Endodermal cell (in vitro differentiated cells): Measurements from ENCODE around the gene TPSB2. TPM values are rescaled to one million over a fixed set of nuclear protein-coding genes. Genes with fewer than 3 reads are reported as not detected.
"Not testable (repeated sequence)": the region's sequence is repeated elsewhere in the genome, so short reads cannot be mapped to it uniquely, and the experiment has no call there.

ENCODE experiments used
- DNase-seq: peaks from one replicate; pipeline ENCODE4 v3.0.0-alpha.2; 2017
- H3K27ac ChIP-seq: 2 replicates; pipeline ENCODE4 v1.5.1; 2013; ENCODE audit warnings: mild to moderate bottlenecking, low read depth, low read length, moderate library complexity
- H3K27me3 ChIP-seq: 2 replicates; pipeline ENCODE4 v1.6.1; 2013; ENCODE audit warnings: mild to moderate bottlenecking, low read length, moderate library complexity; ENCODE audit not compliant: insufficient read depth, control insufficient read depth, poor library complexity, severe bottlenecking
- H3K36me3 ChIP-seq: 2 replicates; pipeline ENCODE4 v1.7.0; 2013; ENCODE audit warnings: mild to moderate bottlenecking, low read length, moderate library complexity; ENCODE audit not compliant: control insufficient read depth, insufficient read depth
- H3K4me1 ChIP-seq: one replicate; pipeline ENCODE4 v1.7.0; 2013; ENCODE audit warnings: low read length; ENCODE audit not compliant: control insufficient read depth, insufficient read depth
- H3K4me3 ChIP-seq: 2 replicates; pipeline ENCODE4 v1.5.1; 2013; ENCODE audit warnings: mild to moderate bottlenecking, low read length, moderate library complexity
- H3K9ac ChIP-seq: 2 replicates; pipeline ENCODE4 v1.6.1; 2013; ENCODE audit warnings: mild to moderate bottlenecking, low read length, moderate library complexity; ENCODE audit not compliant: poor library complexity, severe bottlenecking; ENCODE audit errors: extremely low read depth
- H3K9me3 ChIP-seq: 2 replicates; pipeline ENCODE4 v1.6.1; 2013; ENCODE audit warnings: mild to moderate bottlenecking, low read length, moderate library complexity; ENCODE audit not compliant: control insufficient read depth
- H3K27ac Mint-ChIP-seq: 2 replicates; pipeline ENCODE4 v1.8.0; 2020; ENCODE audit warnings: mixed read lengths
- H3K27me3 Mint-ChIP-seq: 2 replicates; pipeline ENCODE4 v1.8.0; 2021; ENCODE audit warnings: mild to moderate bottlenecking, mixed read lengths; ENCODE audit not compliant: insufficient read depth
- H3K36me3 Mint-ChIP-seq: 2 replicates; pipeline ENCODE4 v1.8.0; 2020; ENCODE audit warnings: low read depth, mixed read lengths
- H3K4me1 Mint-ChIP-seq: 2 replicates; pipeline ENCODE4 v1.8.0; 2020; ENCODE audit warnings: mixed read lengths
- H3K4me3 Mint-ChIP-seq: 2 replicates; pipeline ENCODE4 v1.8.0; 2020; ENCODE audit warnings: mild to moderate bottlenecking, moderate library complexity, mixed read lengths
- H3K9me3 Mint-ChIP-seq: 2 replicates; pipeline ENCODE4 v1.8.0; 2020; ENCODE audit warnings: mild to moderate bottlenecking, mixed read lengths
- CTCF ChIP-seq: fragments of 200-600 bp; sonication (generic); conservative IDR thresholded peaks from 2 replicates; pipeline ENCODE4 v1.5.0; 2021; ENCODE audit warnings: antibody characterized with exemption, mild to moderate bottlenecking
- WGBS, 2 experiments: methylation state at CpG; one replicate each; pipeline versions ENCODE4 v1.1.5 to v1.1.7; 2013; ENCODE audit warnings: missing lambda C conversion rate in 2 of 2, mixed read lengths in 1 of 2; ENCODE audit not compliant: insufficient coverage in 1 of 2, insufficient read length in 1 of 2; 5-methylcytosine and 5-hydroxymethylcytosine counted together
- total RNA-seq, 2 donors: library from RNA; stranded (reverse); fragmentation: NEBNext Ultra II Directional in 1 of 2; extraction: Animal tissue kit (Norgen Biotek cat#: 25700) in 1 of 2; gene quantifications; 2 replicates in 1 of 2; 3 replicates in 1 of 2; pipeline ENCODE4 v1.2.1, GENCODE V29; 2021

Gene TPSB2
- total RNA-seq, 2 donors from 2014 or later, result not detected

DNA sequence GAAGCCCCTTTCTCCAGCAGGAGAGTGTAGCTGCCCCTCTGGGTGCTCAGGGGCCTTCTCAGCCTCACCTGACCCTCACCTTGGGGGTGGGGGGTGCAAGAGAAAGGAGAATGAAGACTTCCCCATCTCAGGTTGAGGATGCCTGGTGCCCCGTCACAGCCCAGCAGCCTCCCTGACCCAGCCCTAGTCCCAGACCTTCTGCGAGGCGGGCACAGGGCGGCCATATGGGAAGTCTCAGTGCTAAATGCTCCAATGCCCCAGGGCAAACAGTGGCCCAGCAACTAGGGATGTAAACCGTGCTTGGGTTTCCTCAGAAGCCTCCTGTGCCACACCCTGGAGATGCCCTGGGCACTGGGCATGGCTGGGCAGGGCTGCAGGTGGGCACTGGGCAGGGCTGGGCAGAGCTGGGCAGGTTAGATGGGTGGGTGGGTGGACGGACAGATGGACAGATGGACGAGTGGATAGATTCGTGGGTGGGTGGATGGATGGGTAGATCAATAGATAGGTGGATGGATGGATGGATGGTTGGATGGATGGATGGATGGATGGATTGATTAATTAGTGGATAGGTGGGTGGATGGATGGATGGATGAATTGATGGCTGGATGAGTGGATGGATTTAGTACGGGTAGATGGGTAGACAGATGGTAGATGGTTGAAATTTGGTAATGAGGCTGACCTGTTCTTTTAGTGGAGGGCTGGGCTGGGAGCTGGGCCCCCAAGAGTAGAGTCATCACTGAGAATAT is 42.6 kb upstream of the TPSB2 start:
- H3K27ac ChIP-seq, result no peak overlapping the region
- no peaks in the 10 kb centered on the region for H3K36me3 ChIP-seq
- Mint-ChIP-seq H3K27ac (no peak overlapping the region), H3K27me3 (peaks cover 9% of the 10 kb centered on the region), H3K36me3 (no peaks in the 10 kb centered on the region), H3K9me3 (no peaks in the 10 kb centered on the region), H3K4me3 (no peak overlapping the region), H3K4me1 (peaks cover under 1% of the 10 kb centered on the region)
- H3K4me1 ChIP-seq, result no peaks in the 10 kb centered on the region
- no peak for TF ChIP-seq CTCF
- no peak for DNase-seq
- WGBS, 2 experiments, result 87 to 88% methylated on average over 4 to 9 of the region's 9 CpGs
- H3K9ac ChIP-seq, result no peak overlapping the region
- H3K27me3 ChIP-seq, result peaks cover 8% of the 10 kb centered on the region
- H3K4me3 ChIP-seq, result no peak overlapping the region
- H3K9me3 ChIP-seq, result no peaks in the 10 kb centered on the region

DNA sequence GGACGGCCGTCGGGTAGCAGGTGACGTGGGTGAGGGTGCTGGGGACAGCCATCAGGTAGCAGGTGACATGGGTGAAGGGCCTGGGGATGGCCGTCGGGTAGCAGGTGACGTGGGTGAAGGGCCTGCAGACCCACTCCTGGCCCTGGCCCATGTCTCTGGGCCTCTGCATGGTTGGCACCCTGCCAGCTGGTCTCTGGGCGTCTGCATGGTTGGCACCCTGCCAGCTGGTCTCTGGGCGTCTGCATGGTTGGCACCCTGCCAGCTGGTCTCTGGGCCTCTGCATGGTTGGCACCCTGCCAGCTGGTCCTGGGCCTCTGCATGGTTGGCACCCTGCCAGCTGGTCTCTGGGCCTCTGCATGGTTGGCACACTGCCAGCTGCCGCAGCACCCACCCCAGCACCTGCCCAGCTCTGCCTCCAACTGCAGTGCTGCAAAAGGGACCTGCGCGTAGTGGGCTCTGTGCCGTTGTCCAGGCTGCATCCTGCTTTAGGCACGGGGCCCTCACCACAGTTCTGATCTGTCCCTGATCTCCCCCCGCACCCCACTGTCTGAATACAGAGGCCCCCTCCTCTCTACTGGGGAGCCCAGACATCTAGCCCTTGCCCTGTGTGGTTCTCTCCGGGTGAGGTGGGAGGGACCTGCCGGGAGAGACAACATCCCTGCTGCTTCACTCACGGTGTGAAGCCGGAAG is 41.9 kb upstream of the TPSB2 start:
- H3K9ac ChIP-seq, H3K4me1 Mint-ChIP-seq, H3K36me3 Mint-ChIP-seq, H3K4me3 ChIP-seq, H3K4me1 ChIP-seq, H3K4me3 Mint-ChIP-seq, H3K27me3 ChIP-seq, DNase-seq, H3K27ac ChIP-seq, H3K27me3 Mint-ChIP-seq, H3K9me3 Mint-ChIP-seq, H3K27ac Mint-ChIP-seq, H3K9me3 ChIP-seq, H3K36me3 ChIP-seq: not testable (repeated sequence)
- 81 to 88% methylated on average over 12 to 19 of the region's 19 CpGs for WGBS, 2 experiments

DNA sequence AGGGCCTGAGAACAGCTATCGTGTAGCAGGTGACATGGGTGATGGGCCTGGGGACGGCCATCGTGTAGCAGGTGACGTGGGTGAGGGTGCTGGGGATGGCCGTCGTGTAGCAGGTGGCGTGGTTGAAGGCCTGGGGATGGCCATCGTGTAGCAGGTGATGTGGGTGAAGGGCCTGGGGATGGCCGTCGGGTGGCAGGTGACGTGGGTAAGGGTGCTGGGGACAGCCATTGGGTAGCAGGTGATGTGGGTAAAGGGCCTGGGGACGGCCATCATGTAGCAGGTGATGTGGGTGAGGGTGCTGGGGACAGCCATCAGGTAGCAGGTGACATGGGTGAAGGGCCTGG is 41.4 kb upstream of the TPSB2 start:
- Mint-ChIP-seq H3K36me3 (no peaks in the 10 kb centered on the region), H3K27me3 (peaks cover 11% of the 10 kb centered on the region), H3K27ac (no peak overlapping the region), H3K4me3 (no peak overlapping the region), H3K9me3 (peaks cover 2% of the 10 kb centered on the region), H3K4me1 (no peaks in the 10 kb centered on the region)
- Histone ChIP-seq H3K9ac (no peak overlapping the region), H3K27me3 (peaks cover 9% of the 10 kb centered on the region), H3K36me3 (no peaks in the 10 kb centered on the region), H3K27ac (no peak overlapping the region), H3K4me3 (no peak overlapping the region), H3K9me3 (no peaks in the 10 kb centered on the region), H3K4me1 (no peaks in the 10 kb centered on the region)
- DNase-seq, result no peak
- WGBS, 2 experiments, result 92 to 96% methylated on average over 5 to 12 of the region's 12 CpGs
- no peak for TF ChIP-seq CTCF

DNA sequence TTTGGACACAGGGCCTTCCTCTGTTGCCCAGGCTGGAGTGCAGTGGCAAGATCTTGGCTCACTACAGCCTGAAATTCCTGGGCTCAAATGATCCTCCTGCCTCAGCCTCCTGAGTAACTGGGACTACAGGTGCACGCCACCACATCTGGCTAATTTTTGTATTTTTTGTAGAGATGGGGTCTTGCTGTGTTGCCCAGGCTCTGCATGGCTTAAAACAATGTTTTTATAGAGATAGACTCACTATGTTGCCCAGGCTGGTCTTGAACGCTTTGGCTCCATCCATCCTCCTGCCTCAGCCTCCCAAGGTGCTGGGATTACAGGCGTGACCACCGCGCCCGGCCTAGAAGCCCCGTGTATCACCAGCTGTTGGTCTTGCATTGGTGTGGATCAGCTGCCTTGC is 39.4 kb upstream of the TPSB2 start:
- H3K27me3 Mint-ChIP-seq, H3K4me3 ChIP-seq, H3K9me3 Mint-ChIP-seq, H3K36me3 ChIP-seq, H3K4me1 ChIP-seq, H3K9ac ChIP-seq, H3K36me3 Mint-ChIP-seq, DNase-seq, H3K4me3 Mint-ChIP-seq, H3K9me3 ChIP-seq, H3K27ac ChIP-seq, H3K4me1 Mint-ChIP-seq, H3K27ac Mint-ChIP-seq: not testable (repeated sequence)
- WGBS, 2 experiments, result 93 to 95% methylated on average over 6 to 7 of the region's 7 CpGs
- H3K27me3 ChIP-seq, result peaks cover 13% of the 10 kb centered on the region
